ENCODE measurements around the gene ZSCAN5A.

DNA sequence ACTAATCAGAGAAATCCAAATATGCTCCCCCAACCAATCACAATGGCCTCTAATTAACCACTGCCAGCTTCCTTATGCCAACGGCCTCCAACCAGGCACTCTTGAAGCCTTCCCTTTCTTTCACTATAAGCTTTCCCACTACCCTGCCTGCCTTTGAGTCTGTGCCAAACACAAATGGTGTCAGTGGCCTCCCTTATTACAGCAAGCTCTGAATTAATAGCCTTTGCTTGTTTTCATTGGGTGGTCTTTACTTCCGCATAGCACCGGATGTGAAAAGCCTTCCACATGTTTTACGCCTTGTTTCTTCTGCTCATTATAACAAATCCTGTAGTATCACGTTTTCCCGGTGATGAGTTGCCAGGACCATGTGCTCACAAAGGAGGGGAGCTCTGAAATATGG lies 43.5 kb downstream of the ZSCAN5A start:
- TF ChIP-seq, protein P1, sequence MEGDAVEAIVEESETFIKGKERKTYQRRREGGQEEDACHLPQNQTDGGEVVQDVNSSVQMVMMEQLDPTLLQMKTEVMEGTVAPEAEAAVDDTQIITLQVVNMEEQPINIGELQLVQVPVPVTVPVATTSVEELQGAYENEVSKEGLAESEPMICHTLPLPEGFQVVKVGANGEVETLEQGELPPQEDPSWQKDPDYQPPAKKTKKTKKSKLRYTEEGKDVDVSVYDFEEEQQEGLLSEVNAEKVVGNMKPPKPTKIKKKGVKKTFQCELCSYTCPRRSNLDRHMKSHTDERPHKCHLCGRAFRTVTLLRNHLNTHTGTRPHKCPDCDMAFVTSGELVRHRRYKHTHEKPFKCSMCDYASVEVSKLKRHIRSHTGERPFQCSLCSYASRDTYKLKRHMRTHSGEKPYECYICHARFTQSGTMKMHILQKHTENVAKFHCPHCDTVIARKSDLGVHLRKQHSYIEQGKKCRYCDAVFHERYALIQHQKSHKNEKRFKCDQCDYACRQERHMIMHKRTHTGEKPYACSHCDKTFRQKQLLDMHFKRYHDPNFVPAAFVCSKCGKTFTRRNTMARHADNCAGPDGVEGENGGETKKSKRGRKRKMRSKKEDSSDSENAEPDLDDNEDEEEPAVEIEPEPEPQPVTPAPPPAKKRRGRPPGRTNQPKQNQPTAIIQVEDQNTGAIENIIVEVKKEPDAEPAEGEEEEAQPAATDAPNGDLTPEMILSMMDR (IDR thresholded peaks at IDR 0.05) = no peak
- no peak for TF ChIP-seq EP300 (IDR thresholded peaks at IDR 0.05)

All from tibial nerve (tissue), 4 donors.